H9 (cell line): ENCODE measurements around the gene SNRNP35. TPM values are rescaled to one million over a fixed set of nuclear protein-coding genes. Genes with fewer than 3 reads are reported as not detected.

Experiments used
- DNase-seq: peaks from one replicate; pipeline ENCODE4 v3.0.0-alpha.2; 2017
- H2AFZ ChIP-seq: one replicate; pipeline ENCODE4 v1.6.1; 2013; ENCODE audit warnings: mild to moderate bottlenecking, low read length, control low read depth, moderate library complexity
- H2AK5ac ChIP-seq: 2 replicates; pipeline ENCODE4 v1.6.1; 2013; ENCODE audit warnings: low read length, control low read depth, mixed read lengths; ENCODE audit not compliant: insufficient read length
- H2BK120ac ChIP-seq: one replicate; pipeline ENCODE4 v1.6.1; 2013; ENCODE audit warnings: low read depth, mild to moderate bottlenecking, low read length, control low read depth, inconsistent platforms; ENCODE audit not compliant: poor library complexity, severe bottlenecking
- H2BK12ac ChIP-seq: 2 replicates; pipeline ENCODE4 v1.6.1; 2013; ENCODE audit warnings: low read length, control low read depth, mixed read lengths, low read depth; ENCODE audit not compliant: insufficient read length
- H2BK15ac ChIP-seq: 2 replicates; pipeline ENCODE4 v1.6.1; 2013; ENCODE audit warnings: low read depth, low read length, control low read depth
- H2BK20ac ChIP-seq: one replicate; pipeline ENCODE4 v1.6.1; 2013; ENCODE audit warnings: low read depth, mild to moderate bottlenecking, low read length, control low read depth, inconsistent platforms; ENCODE audit not compliant: poor library complexity, severe bottlenecking
- H2BK5ac ChIP-seq: 2 replicates; pipeline ENCODE4 v1.6.1; 2013; ENCODE audit warnings: low read length, control low read depth, mixed read lengths; ENCODE audit not compliant: insufficient read length
- H3K14ac ChIP-seq: 2 replicates; pipeline ENCODE4 v1.6.1; 2013; ENCODE audit warnings: low read length, control low read depth; ENCODE audit not compliant: insufficient read depth
- H3K18ac ChIP-seq: 2 replicates; pipeline ENCODE4 v1.6.1; 2013; ENCODE audit warnings: low read depth, mild to moderate bottlenecking, mixed read lengths, low read length, control low read depth; ENCODE audit not compliant: insufficient read length
- H3K23ac ChIP-seq: 2 replicates; pipeline ENCODE4 v1.6.1; 2013; ENCODE audit warnings: low read length, control low read depth, mixed read lengths, low read depth; ENCODE audit not compliant: insufficient read length
- H3K23me2 ChIP-seq: 2 replicates; pipeline ENCODE4 v1.6.1; 2013; ENCODE audit warnings: low read depth, mild to moderate bottlenecking, mixed read lengths, low read length, control low read depth; ENCODE audit not compliant: insufficient read length, poor library complexity, severe bottlenecking
- H3K27ac ChIP-seq: 2 replicates; pipeline ENCODE4 v1.5.1; 2013; ENCODE audit warnings: low read length, control low read depth, mixed read lengths, low read depth; ENCODE audit not compliant: insufficient read length
- H3K27me3 ChIP-seq: 2 replicates; pipeline ENCODE4 v1.6.1; 2013; ENCODE audit warnings: low read length, control low read depth, inconsistent platforms; ENCODE audit not compliant: insufficient read depth
- H3K4ac ChIP-seq: 2 replicates; pipeline ENCODE4 v1.6.1; 2013; ENCODE audit warnings: low read depth, mild to moderate bottlenecking, control low read depth, inconsistent platforms, low read length, moderate library complexity
- H3K4me1 ChIP-seq: 2 replicates; pipeline ENCODE4 v1.6.1; 2013; ENCODE audit warnings: low read length, control low read depth, inconsistent platforms; ENCODE audit not compliant: insufficient read depth
- H3K4me2 ChIP-seq: 2 replicates; pipeline ENCODE4 v1.6.1; 2013; ENCODE audit warnings: low read length, control low read depth, mixed read lengths; ENCODE audit not compliant: insufficient read length, insufficient read depth
- H3K56ac ChIP-seq: 2 replicates; pipeline ENCODE4 v1.6.1; 2013; ENCODE audit warnings: low read depth, mild to moderate bottlenecking, mixed read lengths, low read length, control low read depth; ENCODE audit not compliant: insufficient read length
- H3K79me1 ChIP-seq: 2 replicates; pipeline ENCODE4 v1.6.1; 2013; ENCODE audit warnings: low read depth, mild to moderate bottlenecking, moderate library complexity, low read length, control low read depth, inconsistent platforms; ENCODE audit not compliant: insufficient read depth, poor library complexity, severe bottlenecking
- H3K79me2 ChIP-seq: 2 replicates; pipeline ENCODE4 v1.6.1; 2013; ENCODE audit warnings: low read length, control low read depth, inconsistent platforms; ENCODE audit not compliant: insufficient read depth
- H3K9ac ChIP-seq: 2 replicates; pipeline ENCODE4 v1.6.1; 2013; ENCODE audit warnings: low read length, control low read depth, mixed read lengths; ENCODE audit not compliant: insufficient read length; ENCODE audit errors: extremely low read depth
- H3K9me3 ChIP-seq: one replicate; pipeline ENCODE4 v1.6.1; 2013; ENCODE audit warnings: low read depth, low read length, inconsistent platforms; ENCODE audit not compliant: control insufficient read depth
- H3T11ph ChIP-seq: one replicate; pipeline ENCODE4 v1.6.1; 2013; ENCODE audit warnings: mild to moderate bottlenecking, low read length, control low read depth, inconsistent platforms
- H4K20me1 ChIP-seq: one replicate; pipeline ENCODE4 v1.6.1; 2013; ENCODE audit not compliant: control insufficient read depth, insufficient read length, insufficient read depth
- H4K5ac ChIP-seq: 2 replicates; pipeline ENCODE4 v1.6.1; 2013; ENCODE audit warnings: low read depth, mild to moderate bottlenecking, mixed read lengths, low read length, control low read depth; ENCODE audit not compliant: insufficient read length
- H4K8ac ChIP-seq: replicated peaks from 2 replicates; pipeline ENCODE4 v1.6.1; 2013; ENCODE audit warnings: low read length, control low read depth, mixed read lengths, low read depth; ENCODE audit not compliant: insufficient read length
- H4K91ac ChIP-seq: 2 replicates; pipeline ENCODE4 v1.6.1; 2013; ENCODE audit warnings: low read depth, mild to moderate bottlenecking, moderate library complexity, mixed read lengths, low read length, control low read depth; ENCODE audit not compliant: insufficient read length
- H3K27ac Mint-ChIP-seq, 3 experiments: 2 replicates in 2 of 3; 3 replicates in 1 of 3; pipeline ENCODE4 v1.8.0; 2020 to 2021; ENCODE audit warnings: mixed read lengths in 3 of 3, mild to moderate bottlenecking in 1 of 3, moderate library complexity in 1 of 3
- H3K27me3 Mint-ChIP-seq: 2 replicates; pipeline ENCODE4 v1.8.0; 2021; ENCODE audit warnings: low read depth, mild to moderate bottlenecking, moderate library complexity, mixed read lengths
- H3K36me3 Mint-ChIP-seq, 3 experiments: 2 replicates in 2 of 3; 3 replicates in 1 of 3; pipeline ENCODE4 v1.8.0; 2020 to 2021; ENCODE audit warnings: low read depth in 3 of 3, mixed read lengths in 3 of 3; ENCODE audit not compliant: insufficient read depth in 1 of 3
- H3K4me1 Mint-ChIP-seq, 2 experiments: 2 replicates each; pipeline ENCODE4 v1.8.0; 2020; ENCODE audit warnings: mixed read lengths in 2 of 2
- H3K4me3 Mint-ChIP-seq, 2 experiments: 2 replicates in 1 of 2; 3 replicates in 1 of 2; pipeline ENCODE4 v1.8.0; 2020 to 2021; ENCODE audit warnings: mild to moderate bottlenecking in 2 of 2, mixed read lengths in 2 of 2, moderate library complexity in 1 of 2
- H3K9me3 Mint-ChIP-seq, 2 experiments: 2 replicates in 1 of 2; 3 replicates in 1 of 2; pipeline ENCODE4 v1.8.0; 2020; ENCODE audit warnings: mild to moderate bottlenecking in 2 of 2, mixed read lengths in 2 of 2, moderate library complexity in 1 of 2
- CTCF ChIP-seq: fragments of 200-600 bp; sonication (generic); conservative IDR thresholded peaks from 3 replicates; pipeline ENCODE4 v1.8.0; 2021; ENCODE audit warnings: antibody characterized with exemption, mild to moderate bottlenecking
- WGBS: extraction: QIAGEN DNeasy Blood & Tissue Kit; methylation state at CpG from one replicate; pipeline ENCODE4 v1.1.7; 2013; ENCODE audit warnings: missing lambda C conversion rate, low lambda C conversion rate, mixed read lengths; ENCODE audit not compliant: insufficient read length; ENCODE audit errors: extremely low coverage; 5-methylcytosine and 5-hydroxymethylcytosine counted together
- total RNA-seq: library from RNA; stranded (reverse); gene quantifications from 2 replicates; pipeline ENCODE4 v1.2.1, GENCODE V29; 2021

Gene SNRNP35
- total RNA-seq, 1 experiment from 2014 or later, result 16.3 TPM

GRCh38 chr12:123449856-123450255 lies 8.1 kb upstream of the SNRNP35 start:
- no peak overlapping the region for H3K27ac ChIP-seq
- no peaks in the 10 kb centered on the region for H3K36me3 Mint-ChIP-seq
- no peak overlapping the region for H4K8ac ChIP-seq
- H3K56ac ChIP-seq, result no peak overlapping the region
- H3K23ac ChIP-seq, result no peak overlapping the region
- H3K79me2 ChIP-seq, result no peaks in the 10 kb centered on the region
- H4K91ac ChIP-seq, result no peak overlapping the region
- no peaks in the 10 kb centered on the region for H3K23me2 ChIP-seq
- H3K14ac ChIP-seq, result no peak overlapping the region
- H3K4me1 ChIP-seq, result no peaks in the 10 kb centered on the region
- no peak overlapping the region for H3K27ac Mint-ChIP-seq
- H3K9me3 Mint-ChIP-seq, result no peaks in the 10 kb centered on the region; a peak in 1 of 5 replicates
- no peak overlapping the region for H4K5ac ChIP-seq
- H2BK5ac ChIP-seq, result no peak overlapping the region
- no peaks in the 10 kb centered on the region for H3K9me3 ChIP-seq
- H3K4me3 Mint-ChIP-seq, result no peak overlapping the region
- no peaks in the 10 kb centered on the region for H3K27me3 ChIP-seq
- WGBS, result no CpG with 5 or more reads among the region's 4 CpGs
- H3K4me2 ChIP-seq, result no peak overlapping the region
- no peak overlapping the region for H2BK120ac ChIP-seq
- no peak overlapping the region for H2AFZ ChIP-seq
- H3K4me1 Mint-ChIP-seq, result peaks cover 6 to 10% of the 10 kb centered on the region in 2 experiments
- no peak overlapping the region for H2BK12ac ChIP-seq
- H3K9ac ChIP-seq, result no peak overlapping the region
- no peak overlapping the region for H3K18ac ChIP-seq
- H2BK15ac ChIP-seq, result no peak overlapping the region
- H3T11ph ChIP-seq, result no peak overlapping the region
- peaks cover 8% of the 10 kb centered on the region for H3K27me3 Mint-ChIP-seq
- no peak overlapping the region for H2BK20ac ChIP-seq
- no peak for DNase-seq
- no peaks in the 10 kb centered on the region for H4K20me1 ChIP-seq
- H2AK5ac ChIP-seq, result no peak overlapping the region
- no peaks in the 10 kb centered on the region for H3K79me1 ChIP-seq
- no peak for TF ChIP-seq CTCF
- H3K4ac ChIP-seq, result no peak overlapping the region
